22Rv1 (cell line): Measurements from ENCODE around the gene TEX11.

Source experiments
- H3K27ac ChIP-seq: fragments of 450-650 bp; 2 replicates; pipeline ENCODE4 v1.5.1; 2017
- ZFX ChIP-seq: fragments of 450-650 bp; IDR thresholded peaks from 2 replicates; pipeline ENCODE4 v1.6.1; 2017; ENCODE audit warnings: antibody characterized with exemption, borderline replicate concordance
- TF ChIP-seq, protein P1 (sequence below): fragments of 450-650 bp; IDR thresholded peaks from 2 replicates; pipeline ENCODE4 v1.5.1; 2017; ENCODE audit warnings: mild to moderate bottlenecking

TEX11 gene

DNA sequence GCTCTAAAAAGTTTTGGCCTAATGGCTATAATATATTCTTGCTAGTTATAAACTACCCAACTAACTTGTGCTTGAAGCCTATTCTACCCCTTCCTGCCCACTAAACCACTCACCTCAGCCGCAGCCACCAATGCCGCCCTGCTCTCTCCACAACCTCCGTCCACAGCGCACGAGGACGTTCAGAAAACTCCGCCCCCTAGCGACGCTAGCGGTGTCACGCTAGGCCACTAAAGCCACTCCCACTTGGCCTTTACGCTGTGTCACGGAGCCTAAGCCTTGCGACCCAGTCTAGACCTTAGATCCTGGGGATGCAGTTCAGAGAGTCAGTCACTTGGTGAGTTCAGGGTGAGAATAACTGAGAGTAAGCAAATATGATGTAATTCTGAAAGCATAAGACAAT, at the start of gene TEX11:
Gene TEX11 (minus strand): TSS at position 171 of the 400 bp plus-strand sequence. CDS start 922 bp downstream, outside the sequence.
- no peak within 1 kb of the TSS for H3K27ac ChIP-seq

DNA sequence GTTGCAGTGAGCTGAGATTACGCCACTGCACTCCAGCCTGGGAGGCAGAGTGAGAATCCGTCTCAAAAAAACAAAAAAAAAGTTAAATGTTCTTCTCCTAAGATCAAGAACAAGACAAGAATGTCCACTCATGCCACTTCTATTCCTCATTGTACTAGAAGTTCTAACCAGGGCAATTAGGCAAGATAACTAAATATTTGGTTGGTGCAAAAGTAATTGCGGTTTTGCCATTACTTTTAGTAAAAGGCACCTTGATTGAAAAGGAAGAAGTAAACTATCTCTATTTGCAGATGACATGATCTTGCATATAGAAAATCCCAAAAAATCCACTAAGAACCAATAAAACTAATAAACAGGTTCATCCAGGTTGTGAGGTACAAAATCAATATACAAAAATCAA, 46.4 kb upstream of the TEX11 start:
- TF ChIP-seq ZFX: no peak
- TF ChIP-seq, protein P1, sequence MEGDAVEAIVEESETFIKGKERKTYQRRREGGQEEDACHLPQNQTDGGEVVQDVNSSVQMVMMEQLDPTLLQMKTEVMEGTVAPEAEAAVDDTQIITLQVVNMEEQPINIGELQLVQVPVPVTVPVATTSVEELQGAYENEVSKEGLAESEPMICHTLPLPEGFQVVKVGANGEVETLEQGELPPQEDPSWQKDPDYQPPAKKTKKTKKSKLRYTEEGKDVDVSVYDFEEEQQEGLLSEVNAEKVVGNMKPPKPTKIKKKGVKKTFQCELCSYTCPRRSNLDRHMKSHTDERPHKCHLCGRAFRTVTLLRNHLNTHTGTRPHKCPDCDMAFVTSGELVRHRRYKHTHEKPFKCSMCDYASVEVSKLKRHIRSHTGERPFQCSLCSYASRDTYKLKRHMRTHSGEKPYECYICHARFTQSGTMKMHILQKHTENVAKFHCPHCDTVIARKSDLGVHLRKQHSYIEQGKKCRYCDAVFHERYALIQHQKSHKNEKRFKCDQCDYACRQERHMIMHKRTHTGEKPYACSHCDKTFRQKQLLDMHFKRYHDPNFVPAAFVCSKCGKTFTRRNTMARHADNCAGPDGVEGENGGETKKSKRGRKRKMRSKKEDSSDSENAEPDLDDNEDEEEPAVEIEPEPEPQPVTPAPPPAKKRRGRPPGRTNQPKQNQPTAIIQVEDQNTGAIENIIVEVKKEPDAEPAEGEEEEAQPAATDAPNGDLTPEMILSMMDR: no peak
- no peak overlapping the region for H3K27ac ChIP-seq

More for the DNA sequence above, at the start of gene TEX11:
- TF ChIP-seq, protein P1: no peak
- TF ChIP-seq ZFX: no peak

- H3K27ac ChIP-seq: no peak overlapping the region
- TF ChIP-seq, protein P1: no peak
- no peak for TF ChIP-seq ZFX
Observed at GRCh38 chrX:70924294-70924911, 15.9 kb upstream of the TEX11 start.

DNA sequence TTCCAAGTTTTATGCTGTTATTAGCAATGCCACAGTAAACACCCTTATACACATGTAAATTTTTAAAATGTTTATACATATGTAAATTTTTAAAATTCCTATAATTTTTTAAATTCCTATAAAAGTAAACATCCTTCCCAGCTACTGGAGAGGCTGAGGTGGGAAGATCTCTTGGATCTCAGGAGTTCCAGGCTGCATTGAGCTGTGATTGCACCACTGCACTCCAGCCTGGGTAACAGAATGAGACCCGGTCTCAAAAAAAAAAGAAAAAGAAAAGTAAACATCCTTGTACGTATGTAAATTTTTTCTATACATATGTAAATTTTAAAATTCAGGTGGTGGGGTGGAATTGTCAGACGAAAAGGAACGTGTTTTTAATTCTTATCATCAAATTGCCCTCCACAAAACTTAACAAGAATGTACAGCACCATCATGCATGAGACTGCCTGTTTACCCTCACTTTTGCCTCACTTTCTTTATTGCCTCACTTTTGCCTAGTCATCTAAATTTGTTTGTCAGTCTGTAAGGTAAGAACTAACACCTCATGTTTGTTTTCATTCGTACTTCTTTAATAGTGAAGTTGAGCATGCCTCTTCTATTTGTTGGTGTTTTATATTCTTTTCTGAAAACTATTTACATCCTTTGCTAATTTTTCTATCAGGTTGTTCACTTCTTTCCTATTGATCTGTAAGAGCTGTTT, 14.4 kb upstream of the TEX11 start:
- TF ChIP-seq, protein P1: no peak
- no peak for TF ChIP-seq ZFX
- H3K27ac ChIP-seq: no peak overlapping the region

GRCh38 chrX:70921709-70922352, 13.3 kb upstream of the TEX11 start:
- H3K27ac ChIP-seq: no peak overlapping the region
- TF ChIP-seq, protein P1: no peak
- no peak for TF ChIP-seq ZFX

- no peak overlapping the region for H3K27ac ChIP-seq
- TF ChIP-seq, protein P1: no peak
- TF ChIP-seq ZFX: no peak
Observed at GRCh38 chrX:70916754-70917153, 8.2 kb upstream of the TEX11 start.

- no peak overlapping the region for H3K27ac ChIP-seq
- TF ChIP-seq ZFX: no peak
- TF ChIP-seq, protein P1: no peak
Observed at GRCh38 chrX:70907900-70908299, 611 bp downstream of the TEX11 start.
